K562 (cell line): Measurements from ENCODE around the gene RAG2. TPM values are rescaled to one million over a fixed set of nuclear protein-coding genes. Genes with fewer than 3 reads are reported as not detected.

ENCODE experiments used
- ATAC-seq: fragments of 200-7000 bp; cut with Tn5 transposase; 3 replicates; pipeline ENCODE4 v1.9.1; 2020; ENCODE audit warnings: moderate library complexity
- BruUV-seq: library from RNA; stranded (reverse); fragments of 400-500 nt; replicated peaks from 2 replicates; lab custom pipeline; 2021; lab: Mats Ljungman, UMichigan
- CTCF ChIA-PET: fragments of 300-600 bp; formaldehyde crosslinking; extraction: SDS; loops from one replicate; lab custom pipeline; 2021; ENCODE audit warnings: low intra/inter-chr PET ratio; lab: Yijun Ruan, JAX
- POLR2A ChIA-PET: fragments of 300-600, 350-650 bp; sonication (Branson Sonifier 250); formaldehyde crosslinking; extraction: SDS; loops from one replicate; lab custom pipeline; 2021; ENCODE audit warnings: antibody characterized with exemption, inconsistent platforms; lab: Yijun Ruan, JAX
- DNase-seq, 4 experiments: peaks; one replicate each; pipeline versions ENCODE4 v3.0.0 to v3.0.0-alpha.2; 2011 to 2018; ENCODE audit warnings: low spot score in 3 of 4, mixed read lengths in 3 of 4; ENCODE audit errors: extremely low read depth in 1 of 4
- FAIRE-seq: peaks from 2 replicates; lab custom pipeline; 2011; peaks lifted over from hg19 to GRCh38; lab: Jason Lieb, UNC
- H2AFZ ChIP-seq: 2 replicates; pipeline ENCODE4 v1.6.0; 2011; ENCODE audit warnings: low read depth, low read length, control low read depth, inconsistent platforms
- H3K27ac ChIP-seq: fragments of 200-600 bp; 3 replicates; pipeline ENCODE4 v1.8.0; 2011; ENCODE audit warnings: low read depth, mild to moderate bottlenecking, control low read depth, inconsistent platforms, low read length, moderate library complexity, mixed read lengths; ENCODE audit errors: extremely low read depth
- H3K27me3 ChIP-seq, 2 experiments: fragments of 300-600 bp in 1 of 2; 2 replicates in 1 of 2; 3 replicates in 1 of 2; pipeline versions ENCODE4 v1.6.0 to v1.8.0; 2011; ENCODE audit warnings: inconsistent platforms in 2 of 2, low read length in 2 of 2, mild to moderate bottlenecking in 1 of 2, mixed read lengths in 1 of 2, moderate library complexity in 1 of 2; ENCODE audit not compliant: control insufficient read depth in 2 of 2, insufficient read depth in 2 of 2
- H3K36me3 ChIP-seq: fragments of 300-600 bp; 3 replicates; pipeline ENCODE4 v1.8.0; 2011; ENCODE audit warnings: mild to moderate bottlenecking, low read length, inconsistent platforms; ENCODE audit not compliant: control insufficient read depth, insufficient read depth
- H3K4me1 ChIP-seq, 2 experiments: fragments of 200-600 bp in 1 of 2; replicated peaks in 1 of 2; 2 replicates in 1 of 2; 3 replicates in 1 of 2; pipeline versions ENCODE4 v1.5.1 to v1.8.0; 2011; ENCODE audit warnings: inconsistent platforms in 2 of 2, low read length in 2 of 2, mild to moderate bottlenecking in 1 of 2, mixed read lengths in 1 of 2, moderate library complexity in 1 of 2; ENCODE audit not compliant: control insufficient read depth in 2 of 2, insufficient read depth in 2 of 2
- H3K4me2 ChIP-seq: 2 replicates; pipeline ENCODE4 v1.6.1; 2011; ENCODE audit warnings: low read length, control low read depth, inconsistent platforms, mixed read lengths; ENCODE audit not compliant: insufficient read depth
- H3K4me3 ChIP-seq: fragments of 200-600 bp; sonication (generic), shearing (Covaris generic); 2 replicates; pipeline ENCODE4 v1.5.1; 2016; ENCODE audit warnings: control low read depth, inconsistent platforms
- H3K79me2 ChIP-seq: fragments of 200-600 bp; 3 replicates; pipeline ENCODE4 v1.8.0; 2011; ENCODE audit warnings: low read length, inconsistent platforms; ENCODE audit not compliant: control insufficient read depth, insufficient read depth
- H3K9ac ChIP-seq, 2 experiments: 2 replicates each; pipeline versions ENCODE4 v1.6.0 to v1.6.1; 2011; ENCODE audit warnings: low read depth in 2 of 2, low read length in 2 of 2, control low read depth in 1 of 2, inconsistent platforms in 1 of 2, mild to moderate bottlenecking in 1 of 2, mixed read lengths in 1 of 2; ENCODE audit not compliant: insufficient read depth in 1 of 2
- H3K9me1 ChIP-seq: one replicate; pipeline ENCODE4 v1.6.0; 2011; ENCODE audit warnings: inconsistent platforms, mild to moderate bottlenecking, low read length, moderate library complexity; ENCODE audit not compliant: control insufficient read depth, insufficient read depth
- H3K9me3 ChIP-seq: replicated peaks from 2 replicates; pipeline ENCODE4 v1.5.1; 2011; ENCODE audit warnings: low read depth, low read length, inconsistent platforms; ENCODE audit not compliant: control insufficient read depth, insufficient read depth
- H4K20me1 ChIP-seq: replicated peaks from 2 replicates; pipeline ENCODE4 v1.6.1; 2011; ENCODE audit warnings: low read length, inconsistent platforms, mixed read lengths; ENCODE audit not compliant: control insufficient read depth, insufficient read depth
- FIP1L1 ChIP-seq: fragments of 200-400 bp; formaldehyde crosslinking; IDR thresholded peaks from 2 replicates; pipeline ENCODE4 v1.6.1; 2018; ENCODE audit warnings: mild to moderate bottlenecking, low read depth, low read length; ENCODE audit not compliant: poor library complexity, severe bottlenecking
- RBM17 ChIP-seq: fragments of 200-400 bp; formaldehyde crosslinking; IDR thresholded peaks from 2 replicates; pipeline ENCODE4 v1.6.1; 2017; ENCODE audit warnings: low read depth, mild to moderate bottlenecking, low read length, borderline replicate concordance
- RFX1 ChIP-seq: fragments of 450-650 bp; IDR thresholded peaks from 2 replicates; pipeline ENCODE4 v1.6.1; 2016; ENCODE audit warnings: mild to moderate bottlenecking, moderate library complexity
- RFX7 ChIP-seq: fragments of 250-450 bp; sonication (Bioruptor Pico); IDR thresholded peaks from 2 replicates; pipeline ENCODE4 v1.5.1; 2021; ENCODE audit warnings: mild to moderate bottlenecking
- SMAD2 ChIP-seq: fragments of 150-350 bp; IDR thresholded peaks from 2 replicates; pipeline ENCODE4 v1.6.1; 2014; ENCODE audit warnings: low read depth, mild to moderate bottlenecking, low read length
- XRCC3 ChIP-seq: fragments of 450-650 bp; IDR thresholded peaks from 2 replicates; pipeline ENCODE4 v1.6.1; 2017; ENCODE audit warnings: mild to moderate bottlenecking, moderate library complexity
- ZFP1 ChIP-seq: fragments of 450-650 bp; formaldehyde crosslinking; IDR thresholded peaks from 2 replicates; pipeline ENCODE4 v1.4.0; 2020; ENCODE audit warnings: mild to moderate bottlenecking, mixed read lengths
- ZNF699 ChIP-seq: fragments of 250-450 bp; sonication (Bioruptor Pico); IDR thresholded peaks from 2 replicates; pipeline ENCODE4 v1.8.0; 2021; ENCODE audit warnings: mild to moderate bottlenecking, moderate library complexity; ENCODE audit not compliant: insufficient replicate concordance
- WGBS: fragments of 100-300 bp; shearing (Covaris generic); methylation state at CpG from one replicate; pipeline ENCODE4 v1.1.6; 2016; ENCODE audit warnings: low coverage, mixed read lengths; ENCODE audit not compliant: insufficient coverage; ENCODE audit errors: missing lambda C conversion rate; 5-methylcytosine and 5-hydroxymethylcytosine counted together
- in situ Hi-C: fragments of 300-500 bp; cut with MboI; formaldehyde crosslinking; loops from 4 replicates; pipeline ENCODE4 v1.15.0; 2018; ENCODE audit warnings: inconsistent platforms, mixed read lengths
- intact Hi-C: fragments of 100-400 bp; cut with micrococcal nuclease; formaldehyde crosslinking; loops from 2 replicates; pipeline ENCODE4 v1.14.2; 2022
- polyA plus RNA-seq, 8 experiments: library from polyadenylated mRNA; depleted of rRNA in 4 of 8; stranded (reverse) in 5 of 8; unstranded in 3 of 8; fragments of >200 nt; fragmentation: Nextera tagmentation in 2 of 8; fragmentation: Illumina TruSeq in 1 of 8; extraction: Ambion mirVana in 2 of 8; extraction: Trizol in 1 of 8; gene quantifications; 2 replicates each; pipeline versions ENCODE4 v1.2.1 to v1.2.3, GENCODE V29; 2011 to 2014; ENCODE audit warnings: inconsistent platforms in 1 of 8, missing spikeins in 1 of 8
- total RNA-seq, 7 experiments: library from RNA; depleted of rRNA in 6 of 7; stranded (reverse); fragments of >200 nt in 6 of 7; fragmentation: Illumina TruSeq in 2 of 7; extraction: Trizol in 2 of 7; gene quantifications; 2 replicates each; pipeline versions ENCODE4 v1.2.1 to v1.2.3, GENCODE V29; 2011 to 2021; ENCODE audit warnings: low replicate concordance in 1 of 7
- TF ChIP-seq, protein P1 (sequence below): fragments of 250-450 bp; sonication (Bioruptor Pico); IDR thresholded peaks from 2 replicates; pipeline ENCODE4 v1.8.0; 2021; ENCODE audit warnings: moderate library complexity, mild to moderate bottlenecking, inconsistent platforms
- TF ChIP-seq, protein P2 (sequence below), 3 experiments: fragments of 200-800 bp in 1 of 3; sonication (Bioruptor generic) in 1 of 3; sonication (generic) in 1 of 3; formaldehyde crosslinking in 1 of 3; IDR thresholded peaks; 2 replicates each; pipeline versions ENCODE4 v1.6.1 to v1.8.0; 2016 to 2022; ENCODE audit warnings: mild to moderate bottlenecking in 2 of 3, missing compliant biosample characterization in 2 of 3, missing genetic modification characterization in 2 of 3, missing genetic modification reagents in 1 of 3
- TF ChIP-seq, protein P3 (sequence below): IDR thresholded peaks from 2 replicates; pipeline ENCODE4 v1.6.1; 2016; ENCODE audit warnings: missing genetic modification characterization, missing compliant biosample characterization

RAG2 gene
- total and polyA plus RNA-seq, 9 of the 15 experiments (the other 6 are each of a cell fraction or from before 2014, with no cell fraction given): 0.06 to 2.7 (median 0.26) TPM; not detected in 3

DNA sequence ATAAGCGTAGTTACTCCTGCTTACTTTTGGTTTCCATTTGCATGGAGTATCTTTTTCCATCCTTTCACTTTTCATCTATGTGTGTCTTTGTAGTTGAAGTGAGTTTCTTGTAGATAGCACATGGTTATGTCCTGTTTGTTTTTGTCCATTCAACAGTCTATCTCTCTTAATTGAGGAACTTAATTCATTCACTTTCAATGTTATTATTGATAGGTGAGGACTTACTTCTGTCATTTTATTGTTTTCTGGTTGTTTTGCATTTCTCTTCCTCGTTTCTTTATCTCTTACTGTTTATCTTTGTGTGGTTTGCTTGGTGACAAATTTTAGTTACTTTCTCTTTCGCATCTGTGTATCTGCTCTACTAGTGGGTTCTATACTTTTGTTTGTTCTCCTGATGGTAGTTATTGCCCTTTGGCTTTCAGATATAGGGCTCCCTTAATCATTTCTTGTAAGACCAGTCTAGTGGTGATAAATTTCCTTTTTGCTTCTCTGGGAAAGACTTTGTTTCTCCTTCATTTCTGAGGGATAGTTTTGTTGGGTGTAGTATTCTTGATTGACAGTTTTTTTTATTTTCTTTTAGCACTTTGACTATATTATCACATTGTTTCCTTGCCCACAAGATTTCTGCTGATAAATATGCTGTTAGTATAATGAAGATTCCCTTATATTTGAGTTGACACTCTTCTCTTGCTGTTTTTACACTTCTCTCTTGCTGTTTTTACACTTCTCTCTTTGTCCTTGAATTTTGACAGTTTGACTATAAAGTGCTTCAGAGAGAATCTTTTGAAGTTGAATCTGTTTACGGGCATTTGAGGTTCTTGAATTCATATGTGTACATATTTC is 39.2 kb downstream of the RAG2 start:
- CTCF ChIA-PET: no interaction called here
- Histone ChIP-seq H3K27ac (no peak overlapping the region), H3K79me2 (no peaks in the 10 kb centered on the region), H3K9ac (no peak overlapping the region), H3K9me3 (peaks cover 1% of the 10 kb centered on the region; the same call in 1 of the 2 replicates), H3K36me3 (no peaks in the 10 kb centered on the region), H3K4me1 (no peaks in the 10 kb centered on the region; a peak in 2 of 5 replicates), H2AFZ (peak overlapping the region; percentile 98), H3K27me3 (no peaks in the 10 kb centered on the region), H3K4me3 (no peak overlapping the region), H3K9me1 (no peaks in the 10 kb centered on the region), H4K20me1 (no peaks in the 10 kb centered on the region), H3K4me2 (peak overlapping the region; percentile 36; the same call in 1 of the 2 replicates)
- POLR2A ChIA-PET: no interaction called here
- WGBS: 47% methylated on average over 4 of the region's 4 CpGs
- intact Hi-C loops: no loop called here
- no TSS peak for BruUV-seq
- ATAC-seq: no peak
- no peak for FAIRE-seq
- in situ Hi-C loops: no loop called here
- no peak for DNase-seq
- TF ChIP-seq, protein P1, sequence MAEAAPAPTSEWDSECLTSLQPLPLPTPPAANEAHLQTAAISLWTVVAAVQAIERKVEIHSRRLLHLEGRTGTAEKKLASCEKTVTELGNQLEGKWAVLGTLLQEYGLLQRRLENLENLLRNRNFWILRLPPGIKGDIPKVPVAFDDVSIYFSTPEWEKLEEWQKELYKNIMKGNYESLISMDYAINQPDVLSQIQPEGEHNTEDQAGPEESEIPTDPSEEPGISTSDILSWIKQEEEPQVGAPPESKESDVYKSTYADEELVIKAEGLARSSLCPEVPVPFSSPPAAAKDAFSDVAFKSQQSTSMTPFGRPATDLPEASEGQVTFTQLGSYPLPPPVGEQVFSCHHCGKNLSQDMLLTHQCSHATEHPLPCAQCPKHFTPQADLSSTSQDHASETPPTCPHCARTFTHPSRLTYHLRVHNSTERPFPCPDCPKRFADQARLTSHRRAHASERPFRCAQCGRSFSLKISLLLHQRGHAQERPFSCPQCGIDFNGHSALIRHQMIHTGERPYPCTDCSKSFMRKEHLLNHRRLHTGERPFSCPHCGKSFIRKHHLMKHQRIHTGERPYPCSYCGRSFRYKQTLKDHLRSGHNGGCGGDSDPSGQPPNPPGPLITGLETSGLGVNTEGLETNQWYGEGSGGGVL (CRISPR knock-in tag): no peak
- TF ChIP-seq ZFP1 (CRISPR knock-in tag) (peak; percentile 92), SMAD2 (no peak), XRCC3 (no peak), ZNF699 (CRISPR knock-in tag) (no peak), RFX1 (no peak), RFX7 (CRISPR knock-in tag) (no peak), FIP1L1 (no peak), RBM17 (no peak)
- TF ChIP-seq, protein P2, sequence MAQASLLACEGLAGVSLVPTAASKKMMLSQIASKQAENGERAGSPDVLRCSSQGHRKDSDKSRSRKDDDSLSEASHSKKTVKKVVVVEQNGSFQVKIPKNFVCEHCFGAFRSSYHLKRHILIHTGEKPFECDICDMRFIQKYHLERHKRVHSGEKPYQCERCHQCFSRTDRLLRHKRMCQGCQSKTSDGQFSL (CRISPR knock-in tag; IDR thresholded peaks at IDR 0.05): no peak
- TF ChIP-seq, protein P2 (tag; IDR thresholded peaks at IDR 0.05): no peak
- TF ChIP-seq, protein P3, sequence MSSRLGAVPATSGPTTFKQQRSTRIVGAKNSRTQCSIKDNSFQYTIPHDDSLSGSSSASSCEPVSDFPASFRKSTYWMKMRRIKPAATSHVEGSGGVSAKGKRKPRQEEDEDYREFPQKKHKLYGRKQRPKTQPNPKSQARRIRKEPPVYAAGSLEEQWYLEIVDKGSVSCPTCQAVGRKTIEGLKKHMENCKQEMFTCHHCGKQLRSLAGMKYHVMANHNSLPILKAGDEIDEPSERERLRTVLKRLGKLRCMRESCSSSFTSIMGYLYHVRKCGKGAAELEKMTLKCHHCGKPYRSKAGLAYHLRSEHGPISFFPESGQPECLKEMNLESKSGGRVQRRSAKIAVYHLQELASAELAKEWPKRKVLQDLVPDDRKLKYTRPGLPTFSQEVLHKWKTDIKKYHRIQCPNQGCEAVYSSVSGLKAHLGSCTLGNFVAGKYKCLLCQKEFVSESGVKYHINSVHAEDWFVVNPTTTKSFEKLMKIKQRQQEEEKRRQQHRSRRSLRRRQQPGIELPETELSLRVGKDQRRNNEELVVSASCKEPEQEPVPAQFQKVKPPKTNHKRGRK (tag): no peak; the same call in 1 of the 2 replicates
